Stimulated activated CD8-positive, alpha-beta memory T cell treated with anti-CD3 and anti-CD28 coated beads, Interleukin-2, amount 100 ng/mL, for 1 hour (primary cell): ENCODE measurements around the gene USP48.
"Not testable (repeated sequence)": the region's sequence is repeated elsewhere in the genome, so short reads cannot be mapped to it uniquely, and the experiment has no call there.

ENCODE experiments used
- DNase-seq, 2 donors: peaks; one replicate each; pipeline ENCODE4 v3.0.0-alpha.2; 2020; ENCODE audit warnings: low read depth in 2 of 2

USP48 gene

DNA sequence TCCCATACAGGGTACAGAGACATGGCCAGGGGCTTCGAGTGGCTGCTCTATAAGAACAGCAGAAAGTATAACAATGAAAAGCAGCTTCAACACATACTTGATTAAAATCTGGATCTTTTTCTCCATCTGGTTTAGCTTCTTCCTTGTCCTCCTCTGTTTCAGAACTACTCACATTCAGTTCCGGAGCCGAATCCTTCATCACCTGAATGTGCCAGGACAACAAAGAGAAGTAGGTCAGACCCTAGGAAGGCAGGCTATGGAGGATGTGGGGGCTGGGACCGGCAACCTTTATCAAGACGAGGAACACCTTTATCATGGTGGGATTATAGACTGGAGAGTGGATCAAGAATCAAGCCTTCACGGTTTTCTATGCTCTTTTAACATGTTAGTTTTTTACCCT lies 81.5 kb downstream of the USP48 start:
- no peak for DNase-seq

DNA sequence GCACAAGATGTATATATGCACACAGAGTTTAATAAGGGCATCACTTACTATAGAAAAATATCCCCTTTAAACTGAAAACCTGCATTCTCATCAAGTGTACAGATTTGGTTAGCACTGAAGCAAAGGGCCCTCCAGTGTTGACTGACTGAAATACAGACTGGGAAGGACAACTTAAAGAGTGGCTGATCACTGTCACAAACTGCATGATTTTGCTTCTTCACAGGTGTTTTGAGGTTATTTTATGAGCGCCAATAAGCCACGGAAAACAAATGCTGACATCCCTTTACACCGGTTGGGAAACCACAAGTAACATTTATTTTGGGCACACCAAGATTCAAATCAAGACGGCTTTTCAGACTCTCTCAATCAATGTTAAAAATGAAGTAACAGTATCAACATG lies 82.9 kb downstream of the USP48 start:
- DNase-seq, result no peak

DNA sequence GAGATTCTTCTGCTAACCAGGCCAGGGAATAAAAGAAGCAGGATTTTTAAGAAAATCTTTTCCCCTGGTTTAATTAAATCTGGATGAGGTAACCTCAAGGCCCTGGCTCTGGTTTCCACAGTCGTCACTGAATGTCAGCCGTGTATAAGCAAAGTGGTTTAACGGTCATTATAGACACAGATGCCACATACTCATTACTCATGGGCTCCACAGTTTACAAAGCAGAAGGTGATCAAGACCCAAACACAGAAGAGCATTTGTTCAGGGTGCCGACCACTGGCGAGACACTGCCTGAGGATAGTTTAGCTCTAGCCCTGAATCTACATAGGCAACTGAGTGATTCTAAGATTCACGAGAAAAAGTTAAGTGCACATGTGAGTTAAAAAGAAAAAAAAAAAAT lies 86.0 kb downstream of the USP48 start:
- DNase-seq, result no peak

DNA sequence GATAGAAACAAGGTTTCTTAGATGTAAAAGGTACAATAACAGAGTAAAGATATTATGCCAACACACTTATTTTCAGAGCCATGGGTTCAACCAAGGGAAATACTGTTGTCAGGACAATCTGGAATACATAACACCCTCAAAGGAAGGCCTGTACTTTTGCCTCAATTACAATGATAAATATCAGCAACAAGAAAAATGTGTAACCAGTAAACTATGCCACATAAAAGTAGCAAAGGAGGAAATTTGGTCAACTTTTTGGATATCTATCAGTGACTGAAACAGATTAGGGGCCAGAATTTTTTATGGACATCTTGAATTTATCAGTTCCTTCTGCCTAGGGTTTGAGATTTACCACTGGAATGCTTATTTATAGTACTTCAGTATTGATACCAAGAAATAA lies 89.2 kb downstream of the USP48 start:
- no peak for DNase-seq

DNA sequence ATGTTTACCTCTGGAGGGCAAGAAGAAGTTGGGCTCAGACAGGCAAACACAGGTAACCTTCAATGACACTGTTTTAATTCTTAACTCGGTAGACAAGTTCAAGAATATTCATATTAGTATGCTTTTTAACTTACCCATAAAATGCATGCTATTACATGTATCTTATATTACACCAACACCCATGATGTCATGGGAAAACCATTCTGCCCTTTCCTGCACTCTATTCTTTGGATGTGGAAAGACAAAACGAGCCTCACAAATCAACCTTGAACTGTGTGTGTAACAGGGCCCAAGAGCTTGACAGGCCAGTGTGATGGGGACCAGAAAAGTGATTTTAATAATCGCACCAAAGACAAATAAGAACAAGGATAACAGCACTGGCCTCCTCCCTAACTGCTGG lies 91.2 kb downstream of the USP48 start:
- DNase-seq, result no peak

DNA sequence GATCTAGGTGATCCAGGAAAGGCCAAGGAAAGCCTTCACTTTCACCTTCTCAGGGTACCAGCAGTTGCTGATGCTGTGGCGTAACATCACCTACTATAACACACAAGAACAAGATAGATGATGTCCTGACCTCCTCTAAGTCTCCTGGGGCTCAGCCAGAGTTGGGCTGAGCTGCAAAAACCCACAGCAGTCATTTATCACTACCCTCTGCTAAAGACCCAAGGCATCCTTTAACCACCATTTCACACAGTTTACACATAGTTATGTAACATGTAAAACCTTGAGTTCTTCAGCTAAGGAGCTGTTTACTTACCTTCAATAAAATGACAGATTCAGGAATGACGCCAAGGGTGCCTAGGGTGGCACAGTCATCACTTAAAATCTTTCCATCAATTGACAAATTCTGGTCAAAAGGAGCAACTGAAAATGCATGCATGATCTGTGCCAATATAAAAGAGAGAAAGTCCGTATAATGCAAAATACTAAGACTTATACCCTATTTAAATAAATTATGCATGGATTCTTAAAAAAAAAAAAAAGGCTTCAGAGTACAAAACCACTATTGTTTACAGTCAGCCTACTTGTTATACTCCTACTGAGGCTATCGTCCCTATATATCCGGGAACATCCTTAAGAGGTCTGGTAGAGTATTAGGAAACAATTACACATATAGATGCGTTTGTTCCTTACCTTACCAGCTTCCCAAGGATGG lies 93.1 kb downstream of the USP48 start:
- DNase-seq, result no peak

DNA sequence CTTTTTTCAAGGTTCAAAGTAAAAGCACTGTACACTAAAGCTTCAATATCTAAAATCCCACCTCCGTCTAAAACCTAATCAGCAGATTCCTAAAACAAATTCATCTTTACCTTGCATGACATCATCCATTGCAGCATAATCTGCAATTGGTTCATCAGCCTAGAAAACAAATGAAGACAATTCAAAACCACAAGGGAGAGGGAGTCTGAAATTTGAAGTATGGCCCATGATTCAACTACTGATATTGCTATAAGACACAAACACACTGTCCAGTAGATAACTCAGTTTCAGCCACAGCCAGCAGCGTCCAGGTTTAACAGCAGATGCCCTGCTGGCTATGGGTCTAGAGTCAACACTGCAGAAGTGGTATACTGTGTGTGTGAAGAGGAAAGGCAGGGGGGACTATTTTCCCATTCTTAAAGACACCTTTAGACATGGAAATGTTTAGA lies 95.8 kb downstream of the USP48 start:
- DNase-seq, result no peak

DNA sequence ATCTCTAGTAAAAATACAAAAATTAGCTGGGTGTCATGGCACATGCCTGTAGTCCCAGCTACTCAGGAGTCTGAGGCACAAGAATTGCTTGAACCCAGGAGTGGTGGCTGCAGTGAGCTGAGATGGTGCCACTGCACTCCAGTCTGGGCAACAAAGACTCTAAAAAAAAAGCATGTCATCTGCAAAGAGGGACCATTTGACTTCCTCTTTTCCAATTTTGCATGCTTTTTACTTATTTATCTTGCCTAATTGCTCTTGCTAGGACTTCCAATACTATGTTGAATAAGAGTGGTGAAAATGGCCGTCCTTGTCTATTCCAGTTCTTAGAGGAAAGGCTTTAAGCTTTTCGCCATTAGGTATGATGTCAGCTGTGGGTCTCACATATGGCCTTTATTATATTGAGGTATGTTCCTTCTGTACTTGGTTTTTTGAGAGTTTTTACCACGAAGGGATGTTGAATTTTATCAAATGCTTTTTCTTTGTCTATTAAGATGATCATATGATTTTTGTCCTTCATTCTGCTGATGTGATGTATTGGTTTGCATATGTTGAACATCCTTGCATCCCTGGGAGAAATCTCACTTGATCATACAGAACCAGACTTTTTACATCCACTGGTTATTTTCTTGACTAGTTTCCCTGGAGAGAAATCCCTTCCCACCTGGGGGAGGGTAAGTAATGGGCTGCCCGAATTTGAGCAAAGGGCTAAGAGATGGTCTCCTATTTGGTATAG lies 96.8 kb downstream of the USP48 start:
- DNase-seq, result no peak

DNA sequence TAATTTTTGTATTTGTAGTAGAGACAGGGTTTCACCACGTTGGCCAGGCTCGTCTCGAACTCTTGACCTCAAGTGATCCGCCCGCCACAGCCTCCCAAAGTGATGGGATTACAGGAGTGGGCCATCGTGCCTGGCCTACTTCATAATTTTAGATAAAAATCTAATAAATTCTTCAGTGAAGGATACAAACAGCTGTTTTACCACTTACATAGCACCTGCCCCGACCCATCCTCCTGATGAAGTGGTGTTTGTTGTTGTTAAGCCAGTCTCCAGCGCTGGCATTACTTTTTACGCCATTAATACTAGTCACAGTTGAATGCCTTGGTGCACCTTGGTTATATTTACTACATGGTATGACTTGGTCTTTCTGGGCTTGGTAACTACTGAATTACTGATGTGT lies 101.5 kb downstream of the USP48 start:
- no peak for DNase-seq

DNA sequence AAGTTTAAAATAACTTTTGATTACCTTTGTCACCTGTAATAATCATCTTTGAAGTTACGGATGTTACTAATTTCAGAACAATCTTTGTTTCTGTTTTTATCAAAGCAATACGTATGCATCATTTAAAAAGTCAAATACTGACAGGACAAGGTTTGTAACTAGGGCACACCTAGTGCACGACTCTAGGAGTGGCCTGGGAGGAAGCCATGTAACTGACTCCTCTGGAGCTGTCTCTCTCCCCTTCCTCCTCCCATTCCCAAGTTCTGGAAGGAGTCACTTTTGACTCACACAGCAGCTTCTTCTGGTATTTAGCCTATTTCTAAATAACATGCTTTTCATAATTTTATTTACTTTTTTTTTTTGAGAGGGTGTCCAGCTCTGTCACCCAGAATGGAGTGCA lies 102.0 kb downstream of the USP48 start:
- no peak for DNase-seq

DNA sequence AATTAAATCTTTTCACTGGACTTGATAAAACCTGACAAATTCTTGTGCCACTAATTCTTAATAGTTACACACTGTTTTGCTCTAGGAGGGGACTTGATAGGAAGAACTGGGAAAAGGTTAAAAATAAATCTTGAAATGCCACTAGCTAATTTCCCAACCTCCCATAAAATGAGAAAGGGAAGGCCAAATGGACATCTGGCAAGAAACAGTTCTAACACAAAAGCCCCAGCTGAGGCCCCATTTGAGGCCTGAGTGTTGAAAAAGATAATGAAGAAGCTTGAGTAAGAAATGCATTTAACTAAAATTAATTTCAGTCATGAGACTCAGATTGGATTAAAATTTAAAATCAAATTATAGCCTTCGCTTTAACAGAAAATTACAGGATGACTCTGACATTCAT lies 102.6 kb downstream of the USP48 start:
- DNase-seq, result no peak

DNA sequence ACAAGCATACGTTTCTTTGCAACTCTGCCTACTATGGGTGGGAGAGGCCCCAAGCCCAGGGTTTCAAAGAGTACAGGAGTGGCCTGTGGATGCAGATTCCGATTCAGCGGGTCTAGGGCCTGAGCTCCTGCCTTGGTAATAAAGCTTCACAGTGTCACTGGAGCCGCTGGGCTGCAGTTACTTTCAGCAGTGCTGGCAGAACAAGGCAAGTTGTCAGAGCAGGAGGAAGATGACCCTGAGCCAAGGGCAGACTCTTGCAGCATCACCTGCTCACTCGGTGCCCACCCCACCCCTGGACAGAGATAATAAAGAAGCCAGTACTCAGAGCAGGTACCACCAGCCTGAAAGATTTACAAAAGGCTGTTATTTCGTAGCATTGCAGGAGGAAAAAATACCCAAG lies 105.8 kb downstream of the USP48 start:
- no peak for DNase-seq

DNA sequence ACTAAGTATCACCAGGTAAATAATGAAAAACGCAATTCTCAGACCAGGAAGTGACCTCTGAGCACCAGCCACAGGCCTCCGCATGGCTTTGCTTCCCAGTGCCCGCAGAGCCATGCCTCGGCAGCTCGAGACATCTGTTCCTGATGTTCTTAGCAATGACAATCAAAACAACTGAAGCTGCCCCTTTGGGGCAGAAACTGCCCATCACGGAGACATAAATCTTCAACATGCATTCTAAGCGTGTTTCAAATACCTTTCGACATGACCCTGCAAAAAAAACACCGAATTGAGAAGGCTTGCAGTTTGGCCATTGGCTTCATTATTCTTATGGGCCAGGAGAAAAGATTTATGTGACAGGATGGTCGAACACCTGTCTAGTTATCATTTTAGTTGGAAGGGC lies 108.0 kb downstream of the USP48 start:
- DNase-seq, result no peak

DNA sequence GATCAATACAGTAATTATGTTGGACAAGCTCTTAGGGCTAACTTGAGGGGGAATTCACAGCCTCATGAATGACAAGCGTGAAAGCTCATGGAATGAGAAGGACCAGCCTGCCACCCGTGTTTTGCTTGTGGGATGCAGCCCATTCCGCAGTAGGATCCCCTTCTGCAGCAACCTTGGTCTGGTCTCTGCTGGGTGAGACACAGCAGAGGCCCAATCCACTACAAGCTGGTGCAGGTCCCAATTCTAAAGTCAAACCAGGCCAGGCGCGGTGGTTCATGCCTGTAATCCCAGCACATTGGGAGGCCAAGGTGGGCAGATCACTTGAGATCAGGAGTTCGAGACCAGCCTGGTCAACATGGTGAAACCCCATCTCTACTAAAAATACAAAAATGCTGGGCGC lies 109.1 kb downstream of the USP48 start:
- not testable (repeated sequence) for DNase-seq

DNA sequence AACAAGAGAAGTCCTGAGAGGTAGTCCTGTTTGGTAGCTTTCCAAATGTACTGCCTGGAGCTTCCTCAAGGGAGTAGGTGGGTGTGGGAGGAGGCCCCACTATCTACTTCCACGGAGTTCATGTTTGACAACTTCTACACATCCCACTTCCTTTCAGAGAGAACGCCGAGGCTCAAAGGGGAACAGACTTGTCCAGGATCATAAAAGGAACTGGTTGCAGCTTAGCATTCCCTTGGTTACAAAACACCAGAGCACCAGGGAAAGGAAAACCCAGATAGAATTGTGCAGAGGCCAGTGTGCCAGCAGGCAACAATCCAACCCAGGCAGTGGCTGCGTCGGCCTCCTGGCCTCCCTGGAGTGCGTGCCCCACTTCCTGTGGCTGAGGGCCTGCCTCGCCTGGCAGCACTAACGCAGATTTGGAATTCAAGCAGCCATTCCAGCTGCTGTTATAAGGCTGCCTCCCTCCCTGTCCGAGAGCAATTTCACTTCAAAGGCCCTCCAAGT lies 109.6 kb downstream of the USP48 start:
- DNase-seq, result no peak

DNA sequence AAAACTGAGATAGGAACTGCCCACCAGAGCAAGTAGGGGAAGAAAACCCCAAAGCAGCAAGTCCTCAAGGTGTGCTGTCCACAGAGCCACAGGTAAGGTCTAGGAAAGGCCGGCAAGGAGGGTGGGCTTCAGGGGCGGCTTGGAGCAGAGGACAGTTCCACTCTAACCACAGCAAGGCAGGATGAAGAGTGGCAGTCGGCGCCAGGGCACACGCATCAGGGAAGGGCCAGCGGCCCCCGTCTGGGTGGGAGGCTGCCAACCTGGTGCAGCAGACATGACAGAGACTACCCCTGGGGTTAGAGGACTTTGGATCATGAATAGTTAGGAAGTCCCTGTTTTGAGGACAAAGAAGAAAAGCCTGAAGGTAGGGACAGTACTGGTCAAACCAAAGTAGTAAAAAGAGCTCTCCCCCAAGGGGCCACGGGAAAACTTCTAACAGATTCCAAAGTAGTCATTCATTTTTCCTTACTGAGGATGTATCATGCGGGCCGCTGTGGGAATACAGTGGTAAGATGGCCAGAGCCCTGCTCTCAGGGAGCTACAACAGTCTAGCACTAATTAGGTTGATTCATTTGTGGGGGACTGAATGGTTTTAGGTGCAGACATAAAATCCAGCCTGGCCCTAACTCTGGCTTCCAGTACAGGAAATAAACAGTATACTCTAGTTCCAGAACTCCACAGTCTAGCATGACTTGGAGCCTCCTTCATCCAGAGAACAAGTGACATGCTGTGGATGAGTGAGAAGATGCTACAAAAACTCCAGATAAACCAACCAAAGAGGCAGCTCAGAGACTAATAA lies 110.3 kb downstream of the USP48 start:
- DNase-seq, result no peak

DNA sequence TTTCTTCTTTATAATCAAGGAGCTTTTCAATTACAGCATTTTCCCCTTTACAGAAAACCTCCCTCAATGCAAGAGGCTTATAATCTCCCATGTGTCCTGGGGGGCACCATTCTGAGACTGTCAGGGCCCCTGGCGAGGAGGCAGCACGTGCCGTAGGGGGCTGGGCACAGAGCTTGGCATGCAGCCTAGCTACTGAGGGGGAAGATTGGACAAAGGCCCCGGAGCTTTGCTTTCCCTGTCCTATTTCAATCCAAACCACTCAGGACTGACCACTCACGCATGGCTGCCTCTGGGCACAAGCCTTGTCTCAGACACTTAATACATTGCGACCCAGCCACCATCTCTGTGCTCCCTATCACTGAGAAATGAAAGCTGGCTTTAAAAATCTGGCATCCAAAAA lies 111.0 kb downstream of the USP48 start:
- DNase-seq, result no peak

DNA sequence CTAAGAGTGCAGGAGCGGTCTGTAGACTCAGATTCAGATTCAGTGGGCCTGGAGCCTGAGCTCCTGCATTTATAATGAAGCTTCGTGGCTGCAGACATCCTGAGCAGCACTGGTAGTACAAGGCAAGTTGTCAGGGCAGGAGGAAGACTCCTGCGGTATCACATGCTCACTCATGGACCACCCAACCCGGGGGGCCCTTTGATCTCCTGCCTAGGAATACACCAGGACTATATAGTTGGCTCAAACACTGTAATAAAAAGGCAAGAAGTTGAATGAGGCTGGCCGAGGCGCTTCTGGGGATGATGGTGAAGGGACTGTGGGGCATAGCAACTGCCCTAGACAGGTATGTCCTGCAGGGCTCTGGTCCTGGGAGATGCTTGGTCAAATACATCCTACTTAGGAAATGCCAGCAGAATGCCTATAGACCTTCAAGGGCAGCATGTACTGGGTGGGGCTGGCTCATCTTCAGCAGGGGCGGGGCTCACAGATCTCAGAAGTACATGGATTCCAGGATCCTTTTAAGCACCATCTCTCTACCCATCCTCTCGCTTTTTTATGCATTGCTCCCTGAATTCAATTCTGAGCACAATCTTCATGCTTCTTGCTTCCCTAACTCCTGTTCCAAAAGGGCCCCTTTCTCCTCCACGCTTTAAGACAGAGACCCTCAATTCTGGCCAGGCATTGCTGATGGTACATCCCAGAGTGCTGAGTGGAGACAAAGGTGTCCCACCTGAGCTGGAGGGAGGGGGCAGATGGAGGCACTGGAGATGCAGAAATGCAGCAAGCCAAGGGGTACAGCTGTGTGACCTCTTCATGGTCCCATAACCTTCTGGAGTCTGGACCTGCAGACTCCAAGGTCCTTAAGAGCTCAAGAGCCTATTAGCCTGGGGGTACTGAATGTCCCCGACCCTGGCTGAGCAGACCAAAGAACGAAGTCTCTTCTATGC lies 111.7 kb downstream of the USP48 start:
- DNase-seq, result no peak

DNA sequence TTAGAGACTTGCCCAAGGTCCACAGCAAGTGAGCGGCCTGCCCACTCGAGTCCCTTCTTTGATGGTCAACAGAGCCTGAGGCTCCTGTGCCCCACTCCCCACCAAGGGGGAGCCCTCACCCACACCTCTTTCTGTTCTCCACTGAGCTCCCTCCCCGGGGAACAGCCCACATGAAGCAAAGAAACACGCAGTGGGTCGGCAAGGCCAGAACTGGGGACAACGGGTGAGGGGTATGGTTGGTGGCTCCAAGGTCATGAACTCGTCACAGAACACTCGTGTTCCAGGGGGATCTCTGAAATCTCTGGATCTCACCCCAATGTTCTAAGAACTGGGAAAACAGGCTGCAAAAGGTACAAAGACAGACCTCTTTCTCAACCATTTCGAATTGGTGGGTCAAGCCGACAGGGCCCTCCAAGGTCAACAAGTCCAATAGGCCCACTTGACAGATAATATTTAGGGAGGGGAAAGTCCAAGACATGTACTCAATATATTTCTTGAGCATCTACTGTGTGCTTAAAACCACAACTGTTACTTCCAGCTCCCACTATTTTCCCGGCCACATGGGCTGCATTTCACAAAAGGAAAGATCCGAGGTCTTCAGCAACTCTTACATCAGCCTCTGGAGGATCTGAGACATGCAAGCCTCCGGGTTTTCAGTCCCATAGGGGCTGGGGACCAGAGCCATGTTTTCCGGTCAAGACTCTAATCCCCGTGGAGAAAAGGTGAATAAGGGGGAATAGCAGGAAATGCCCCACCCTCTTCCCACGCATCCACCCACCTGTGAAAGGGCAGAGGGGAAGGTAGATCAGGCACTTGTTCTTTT lies 112.7 kb downstream of the USP48 start:
- no peak for DNase-seq

DNA sequence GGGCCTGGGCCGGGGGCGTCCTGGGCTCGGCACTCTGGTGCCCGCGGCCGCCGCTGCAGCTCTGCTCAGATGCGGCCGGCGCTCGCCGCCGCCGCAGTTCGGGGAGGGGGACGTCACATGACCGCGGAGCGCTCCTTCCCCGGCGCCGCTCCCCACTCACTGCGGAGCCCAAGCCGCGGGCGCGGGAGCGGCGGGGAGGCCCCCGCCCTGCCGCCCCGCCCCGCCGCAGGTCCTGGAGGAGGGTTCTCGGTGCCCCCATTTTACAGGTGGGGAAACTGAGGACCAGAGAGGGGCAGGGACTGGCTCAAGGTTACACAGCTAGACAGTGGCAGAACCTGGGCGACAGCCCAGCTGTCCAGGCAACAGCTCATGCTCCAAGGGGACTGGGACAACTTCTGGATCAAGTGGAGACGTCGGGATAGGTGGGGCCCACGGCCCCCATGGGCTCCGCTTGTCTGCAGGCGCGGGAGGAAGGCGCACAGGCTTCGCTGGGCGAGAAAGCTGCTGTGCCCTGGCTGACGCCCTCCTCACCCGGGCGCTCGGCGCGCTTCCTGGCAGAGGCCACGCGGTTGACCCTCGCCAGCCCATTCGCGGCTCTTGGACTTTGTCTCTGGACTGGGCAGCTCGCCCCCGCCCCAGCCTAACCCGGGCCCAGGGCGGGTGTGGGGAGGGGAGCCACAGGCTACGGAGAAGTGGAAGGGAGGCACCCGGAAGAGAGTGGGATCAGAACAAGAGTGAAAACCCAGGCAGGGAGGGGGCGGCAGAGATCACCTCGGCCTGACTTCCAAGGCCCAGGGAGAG lies 113.5 kb downstream of the USP48 start, which contains the start of gene RAP1GAP:
TSS of gene RAP1GAP (minus strand) at position 100 of the 801 bp plus-strand sequence. CDS start 49,325 bp downstream, outside the sequence.
- DNase-seq, result no peak
